Testis (tissue), 2 donors: Measurements from ENCODE around the gene TUSC1.

ENCODE experiments used
- CTCF ChIP-seq, 3 experiments: fragments of 450-650 bp in 2 of 3; fragments of 200-600 bp in 1 of 3; sonication (generic) in 1 of 3; IDR thresholded peaks; one replicate each; pipeline ENCODE4 v1.5.1; 2016 to 2019; ENCODE audit warnings: antibody characterized with exemption in 3 of 3, mild to moderate bottlenecking in 2 of 3, moderate library complexity in 1 of 3
- POLR2A ChIP-seq: fragments of 450-650 bp; IDR thresholded peaks from one replicate; pipeline ENCODE4 v1.6.1; 2017; ENCODE audit warnings: antibody characterized with exemption, mild to moderate bottlenecking, moderate library complexity

GRCh38 chr9:25700430-25700829 lies 22.2 kb upstream of the TUSC1 start:
- TF ChIP-seq CTCF (IDR thresholded peaks at IDR 0.05) (no peak), POLR2A (no peak)
